ENCODE data around the gene BZW2.

- TF ChIP-seq CTCF (IDR thresholded peaks at IDR 0.05; ENCODE audit: insufficient read depth, low read depth, low read length) (no peak), EZH2 (IDR thresholded peaks at IDR 0.05; ENCODE audit: insufficient read depth, low read length) (no peak)
Observed at GRCh38 chr7:16740996-16741395, 95.0 kb downstream of the BZW2 start.
